Prostate gland (tissue), 2 donors: ENCODE data around the gene SEZ6L. TPM values are rescaled to one million over a fixed set of nuclear protein-coding genes. Genes with fewer than 3 reads are reported as not detected.
A peak's percentile ranks its signal among the peaks of the same experiment; 100 is the strongest.

Experiments
- DNase-seq: peaks from one replicate; pipeline ENCODE4 v3.0.0-alpha.2; 2019; ENCODE audit warnings: low spot score
- H3K27ac ChIP-seq, 2 donors: fragments of 200-600 bp; sonication (generic); 2 replicates each; pipeline ENCODE4 v1.5.1; 2017 to 2019
- H3K27me3 ChIP-seq: fragments of 200-600 bp; sonication (generic); replicated peaks from 2 replicates; pipeline ENCODE4 v1.5.1; 2019; ENCODE audit not compliant: insufficient read depth
- H3K36me3 ChIP-seq, 2 donors: fragments of 200-600 bp; sonication (generic); 1 replicate in 1 of 2; 2 replicates in 1 of 2; pipeline versions ENCODE4 v1.5.1 to v1.8.1; 2017 to 2019
- H3K4me1 ChIP-seq: fragments of 200-600 bp; sonication (generic); replicated peaks from 2 replicates; pipeline ENCODE4 v1.5.1; 2019
- H3K4me3 ChIP-seq, 2 donors: fragments of 200-600 bp; sonication (generic); 2 replicates each; pipeline ENCODE4 v1.5.1; 2017 to 2019
- H3K9me3 ChIP-seq: fragments of 200-600 bp; sonication (generic); 2 replicates; pipeline ENCODE4 v1.5.1; 2017
- CTCF ChIP-seq, 4 experiments: fragments of 200-600 bp in 2 of 4; fragments of 450-650 bp in 2 of 4; sonication (generic) in 2 of 4; IDR thresholded peaks; 1 replicate in 3 of 4; 2 replicates in 1 of 4; pipeline ENCODE4 v1.5.1; 2016 to 2019; ENCODE audit warnings: antibody characterized with exemption in 4 of 4, mild to moderate bottlenecking in 2 of 4, moderate library complexity in 2 of 4
- POLR2A ChIP-seq: fragments of 450-650 bp; IDR thresholded peaks from one replicate; pipeline ENCODE4 v1.6.1; 2016; ENCODE audit warnings: antibody characterized with exemption, mild to moderate bottlenecking
- POLR2AphosphoS5 ChIP-seq: sonication (generic); formaldehyde crosslinking; IDR thresholded peaks from one replicate; pipeline ENCODE4 v1.6.1; 2017; ENCODE audit warnings: antibody characterized with exemption
- WGBS: methylation state at CpG from one replicate; pipeline ENCODE4 v1.1.5; 2018; 5-methylcytosine and 5-hydroxymethylcytosine counted together
- intact Hi-C: fragments of 100-400 bp; cut with DNase I; formaldehyde crosslinking; loops from one replicate; pipeline ENCODE4 v1.14.2; 2022
- total RNA-seq, 2 donors: library from RNA; depleted of rRNA; stranded (reverse); fragments of >200 nt; gene quantifications; one replicate each; pipeline ENCODE4 v1.1.0, GENCODE V29; 2016

SEZ6L gene
- total RNA-seq, 2 donors from 2014 or later = 0.45 to 0.64 TPM

GRCh38 chr22:26360169-26360885, 191.1 kb downstream of the SEZ6L start:
- H3K4me1 ChIP-seq = no peaks in the 10 kb centered on the region
- intact Hi-C loops = no loop called here
- no peak overlapping the region for H3K4me3 ChIP-seq
- no peaks in the 10 kb centered on the region for H3K27me3 ChIP-seq
- TF ChIP-seq CTCF (IDR thresholded peaks at IDR 0.05) (peak; percentile 58 to 76 (median 70)), POLR2A (no peak)
- no peaks in the 10 kb centered on the region for H3K36me3 ChIP-seq
- H3K9me3 ChIP-seq = no peaks in the 10 kb centered on the region
- no peak overlapping the region for H3K27ac ChIP-seq
- 7% methylated on average over 17 of the region's 17 CpGs for WGBS
- DNase-seq = peak; percentile 33

- H3K4me3 ChIP-seq = no peak overlapping the region
- no peaks in the 10 kb centered on the region for H3K36me3 ChIP-seq
- H3K4me1 ChIP-seq = no peaks in the 10 kb centered on the region
- no peak for DNase-seq
- H3K27ac ChIP-seq = no peak overlapping the region
- no peaks in the 10 kb centered on the region for H3K9me3 ChIP-seq
- intact Hi-C loops = no loop called here
- TF ChIP-seq CTCF (IDR thresholded peaks at IDR 0.05) = no peak
- TF ChIP-seq POLR2AphosphoS5 = no peak
- TF ChIP-seq POLR2A = no peak
- no peaks in the 10 kb centered on the region for H3K27me3 ChIP-seq
- 75% methylated on average over 3 of the region's 3 CpGs for WGBS
These were observed 193.2 kb downstream of the SEZ6L start for GRCh38 chr22:26362471-26362870.

GRCh38 chr22:26364066-26365015, 195.1 kb downstream of the SEZ6L start:
- intact Hi-C loops = no loop called here
- Histone ChIP-seq H3K27ac (no peak overlapping the region), H3K4me3 (no peak overlapping the region), H3K4me1 (no peaks in the 10 kb centered on the region), H3K36me3 (no peaks in the 10 kb centered on the region), H3K9me3 (no peaks in the 10 kb centered on the region), H3K27me3 (no peaks in the 10 kb centered on the region)
- peak; percentile 25 for DNase-seq
- 45% methylated on average over 12 of the region's 12 CpGs for WGBS
- TF ChIP-seq POLR2AphosphoS5 (no peak), CTCF (IDR thresholded peaks at IDR 0.05) (peak in 3 of 4 experiments; percentile 32 to 54 (median 53))

GRCh38 chr22:26367402-26368245, 198.4 kb downstream of the SEZ6L start:
- DNase-seq = no peak
- Histone ChIP-seq H3K27ac (no peak overlapping the region), H3K4me1 (no peaks in the 10 kb centered on the region), H3K9me3 (no peaks in the 10 kb centered on the region), H3K4me3 (no peak overlapping the region), H3K27me3 (no peaks in the 10 kb centered on the region), H3K36me3 (no peaks in the 10 kb centered on the region)
- TF ChIP-seq POLR2A = no peak
- TF ChIP-seq POLR2AphosphoS5 = no peak
- peak; percentile 48 to 72 (median 56) for TF ChIP-seq CTCF (IDR thresholded peaks at IDR 0.05)
- 44% methylated on average over 19 of the region's 19 CpGs for WGBS
- intact Hi-C loops = no loop called here
